ENCODE measurements around the gene SYCP2. TPM values are rescaled to one million over a fixed set of nuclear protein-coding genes. Genes with fewer than 3 reads are reported as not detected.
"Not testable (repeated sequence)": the region's sequence is repeated elsewhere in the genome, so short reads cannot be mapped to it uniquely, and the experiment has no call there.

The SYCP2 gene
- total RNA-seq, 2 donors from 2014 or later: 5.0 to 11.9 TPM

- H3K27ac Mint-ChIP-seq: no peak overlapping the region
- ATAC-seq (replicated peaks in 1 of 2) (no peak), DNase-seq (no peak)
- no peak overlapping the region for H3K4me3 Mint-ChIP-seq
- no peaks in the 10 kb centered on the region for H3K4me1 Mint-ChIP-seq (ENCODE audit: low read depth)
- no peaks in the 10 kb centered on the region for H3K36me3 Mint-ChIP-seq (ENCODE audit: insufficient read depth in 2 of 2)
- H3K9me3 Mint-ChIP-seq: no peaks in the 10 kb centered on the region
- H3K27me3 Mint-ChIP-seq (ENCODE audit: low read depth): no peaks in the 10 kb centered on the region
Measured at GRCh38 chr20:59864726-59865125, 68.7 kb downstream of the SYCP2 start.

GRCh38 chr20:59863058-59863457, 70.4 kb downstream of the SYCP2 start:
- no peaks in the 10 kb centered on the region for H3K4me1 Mint-ChIP-seq (ENCODE audit: low read depth)
- H3K36me3 Mint-ChIP-seq (ENCODE audit: insufficient read depth in 2 of 2): no peaks in the 10 kb centered on the region

DNA sequence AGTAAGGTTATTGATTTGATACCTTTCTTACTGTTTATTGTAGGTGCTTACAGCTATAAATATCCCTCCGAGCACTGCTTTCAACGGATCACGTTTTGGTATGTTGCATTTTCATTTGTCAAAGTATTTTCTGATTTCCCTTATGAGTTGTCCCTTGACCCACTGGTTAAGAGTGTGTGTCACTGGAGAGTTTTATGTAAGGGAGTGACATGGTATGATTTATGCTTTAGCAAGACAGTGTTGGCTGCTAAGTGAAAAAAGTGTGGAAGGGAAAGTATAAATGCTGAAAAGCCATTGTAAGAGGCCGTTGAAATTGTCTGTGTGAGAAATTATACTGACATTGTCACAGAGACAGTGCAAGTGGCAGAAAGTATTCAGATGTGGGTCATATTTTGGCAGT, 72.0 kb downstream of the SYCP2 start:
- Mint-ChIP-seq H3K9me3 (no peaks in the 10 kb centered on the region), H3K4me1 (ENCODE audit: low read depth) (no peaks in the 10 kb centered on the region), H3K27ac (no peak overlapping the region), H3K27me3 (ENCODE audit: low read depth) (no peaks in the 10 kb centered on the region), H3K4me3 (no peak overlapping the region), H3K36me3 (ENCODE audit: insufficient read depth in 2 of 2) (no peaks in the 10 kb centered on the region)
- no peak for ATAC-seq (replicated peaks in 1 of 2)
- DNase-seq: no peak

More at GRCh38 chr20:59863058-59863457, 70.4 kb downstream of the SYCP2 start:
- no peak for DNase-seq
- no peaks in the 10 kb centered on the region for H3K27me3 Mint-ChIP-seq (ENCODE audit: low read depth)
- no peak for ATAC-seq (replicated peaks in 1 of 2)
- no peak overlapping the region for H3K4me3 Mint-ChIP-seq
- no peaks in the 10 kb centered on the region for H3K9me3 Mint-ChIP-seq
- no peak overlapping the region for H3K27ac Mint-ChIP-seq

GRCh38 chr20:59858425-59858824, 75.0 kb downstream of the SYCP2 start:
- Mint-ChIP-seq H3K4me3 (no peak overlapping the region), H3K36me3 (ENCODE audit: insufficient read depth in 2 of 2) (no peaks in the 10 kb centered on the region), H3K27ac (no peak overlapping the region), H3K9me3 (peaks cover 0 to 1% of the 10 kb centered on the region in 2 donors), H3K4me1 (ENCODE audit: low read depth) (no peaks in the 10 kb centered on the region), H3K27me3 (ENCODE audit: low read depth) (no peaks in the 10 kb centered on the region)
- no peak for ATAC-seq (replicated peaks in 1 of 2)
- DNase-seq: no peak

GRCh38 chr20:59857966-59858365, 75.5 kb downstream of the SYCP2 start:
- no peak for ATAC-seq (replicated peaks in 1 of 2)
- Mint-ChIP-seq H3K9me3 (peaks cover 0 to 1% of the 10 kb centered on the region in 2 donors), H3K4me3 (no peak overlapping the region), H3K27me3 (ENCODE audit: low read depth) (no peaks in the 10 kb centered on the region), H3K36me3 (ENCODE audit: insufficient read depth in 2 of 2) (no peaks in the 10 kb centered on the region), H3K4me1 (ENCODE audit: low read depth) (no peaks in the 10 kb centered on the region), H3K27ac (no peak overlapping the region)
- DNase-seq: no peak

DNA sequence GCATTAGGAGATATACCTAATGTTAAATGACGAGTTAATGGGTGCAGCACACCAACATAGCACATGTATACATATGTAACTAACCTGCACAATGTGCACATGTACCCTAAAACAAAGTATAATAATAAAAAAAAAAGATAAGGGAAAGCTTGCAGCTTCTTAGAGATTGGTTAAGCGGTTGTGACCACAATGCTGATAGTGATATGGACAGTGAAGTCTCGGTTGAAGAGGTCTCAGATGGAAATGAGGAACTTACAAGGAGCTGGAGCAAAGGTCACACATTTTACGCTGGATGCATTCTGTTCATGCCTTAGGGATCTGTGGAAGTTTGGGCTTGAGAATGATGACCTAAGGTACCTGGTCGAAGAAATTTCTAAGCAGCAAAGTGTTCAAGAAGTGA, 76.5 kb downstream of the SYCP2 start:
- H3K9me3 Mint-ChIP-seq; H3K4me3 Mint-ChIP-seq; H3K36me3 Mint-ChIP-seq (ENCODE audit: insufficient read depth in 2 of 2); H3K27ac Mint-ChIP-seq; ATAC-seq (replicated peaks in 1 of 2); H3K27me3 Mint-ChIP-seq (ENCODE audit: low read depth); H3K4me1 Mint-ChIP-seq (ENCODE audit: low read depth); DNase-seq: not testable (repeated sequence)

GRCh38 chr20:59856526-59856925, 76.9 kb downstream of the SYCP2 start:
- not testable (repeated sequence) for H3K27me3 Mint-ChIP-seq (ENCODE audit: low read depth); ATAC-seq (replicated peaks in 1 of 2); DNase-seq; H3K4me3 Mint-ChIP-seq; H3K27ac Mint-ChIP-seq; H3K36me3 Mint-ChIP-seq (ENCODE audit: insufficient read depth in 2 of 2); H3K4me1 Mint-ChIP-seq (ENCODE audit: low read depth); H3K9me3 Mint-ChIP-seq

GRCh38 chr20:59850018-59850641, 83.3 kb downstream of the SYCP2 start:
- ATAC-seq (replicated peaks in 1 of 2): no peak
- DNase-seq: no peak
- no peaks in the 10 kb centered on the region for H3K4me1 Mint-ChIP-seq (ENCODE audit: low read depth)
- no peaks in the 10 kb centered on the region for H3K27me3 Mint-ChIP-seq (ENCODE audit: low read depth)
- H3K27ac Mint-ChIP-seq: no peak overlapping the region
- no peaks in the 10 kb centered on the region for H3K9me3 Mint-ChIP-seq
- no peak overlapping the region for H3K4me3 Mint-ChIP-seq
- H3K36me3 Mint-ChIP-seq (ENCODE audit: insufficient read depth in 2 of 2): no peaks in the 10 kb centered on the region

DNA sequence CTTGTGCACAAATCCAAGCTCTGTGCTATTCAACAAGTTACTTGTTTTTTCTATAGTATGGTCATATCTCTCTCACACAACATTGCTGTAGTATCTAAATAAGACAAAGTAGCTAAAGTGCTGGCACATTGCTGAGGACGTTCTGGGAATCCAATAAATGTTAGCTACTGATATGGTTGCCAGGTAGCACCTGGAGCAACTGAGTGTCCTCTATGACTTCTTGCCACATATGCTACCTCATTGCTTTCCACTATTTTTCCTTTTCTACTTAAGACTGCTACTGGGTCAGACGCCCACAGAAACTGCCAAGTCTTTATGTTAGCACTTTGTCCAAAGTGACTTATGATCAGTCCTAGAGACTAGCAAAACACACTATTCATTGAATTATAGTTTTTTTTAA, 85.3 kb downstream of the SYCP2 start:
- ATAC-seq (replicated peaks in 1 of 2) (no peak), DNase-seq (no peak)
- H3K4me3 Mint-ChIP-seq: no peak overlapping the region
- H3K9me3 Mint-ChIP-seq: no peaks in the 10 kb centered on the region
- H3K4me1 Mint-ChIP-seq (ENCODE audit: low read depth): no peaks in the 10 kb centered on the region
- no peaks in the 10 kb centered on the region for H3K27me3 Mint-ChIP-seq (ENCODE audit: low read depth)
- no peak overlapping the region for H3K27ac Mint-ChIP-seq
- H3K36me3 Mint-ChIP-seq (ENCODE audit: insufficient read depth in 2 of 2): no peaks in the 10 kb centered on the region

DNA sequence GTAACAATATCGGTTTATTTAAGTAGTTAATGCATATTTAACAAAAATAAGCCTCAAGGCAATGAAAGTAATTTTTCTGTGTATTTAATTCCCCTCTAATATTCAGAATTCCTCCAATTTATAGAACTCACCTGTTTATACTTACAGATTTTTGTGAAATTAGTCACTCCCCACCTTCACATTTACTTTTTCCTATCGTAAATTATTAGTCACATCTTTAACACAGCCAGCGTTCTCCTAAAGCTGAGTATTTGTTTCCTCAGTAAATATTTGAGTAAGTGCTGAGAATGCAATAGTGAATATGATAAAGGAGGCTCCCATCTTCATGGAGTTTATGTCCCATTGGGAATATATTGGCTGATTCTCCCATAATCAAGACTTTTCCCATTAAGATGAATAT, 88.0 kb downstream of the SYCP2 start:
- DNase-seq (no peak), ATAC-seq (replicated peaks in 1 of 2) (no peak)
- no peaks in the 10 kb centered on the region for H3K27me3 Mint-ChIP-seq (ENCODE audit: low read depth)
- no peaks in the 10 kb centered on the region for H3K4me1 Mint-ChIP-seq (ENCODE audit: low read depth)
- H3K9me3 Mint-ChIP-seq: no peaks in the 10 kb centered on the region
- H3K27ac Mint-ChIP-seq: no peak overlapping the region
- H3K36me3 Mint-ChIP-seq (ENCODE audit: insufficient read depth in 2 of 2): no peaks in the 10 kb centered on the region
- H3K4me3 Mint-ChIP-seq: no peak overlapping the region

DNA sequence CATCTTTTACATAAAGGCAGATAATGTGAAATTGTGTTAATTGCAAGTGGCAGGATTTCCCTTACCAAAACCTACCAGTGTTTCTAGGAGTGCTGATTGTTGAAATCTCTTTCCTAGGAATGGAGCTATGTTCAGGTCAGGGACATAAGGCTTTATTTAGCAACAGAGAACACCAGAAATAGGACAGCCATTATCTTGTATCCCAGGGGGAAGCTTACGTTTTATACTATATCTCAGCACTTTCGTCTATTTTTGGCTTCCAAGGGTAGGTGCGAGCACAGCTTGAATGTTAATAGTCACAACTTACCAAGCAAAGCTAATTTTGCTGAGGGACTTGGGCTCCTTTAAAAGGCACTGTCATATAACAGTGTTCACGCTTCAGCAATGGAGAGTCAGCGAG, 94.0 kb downstream of the SYCP2 start:
- Mint-ChIP-seq H3K27me3 (ENCODE audit: low read depth) (peaks cover 32% of the 10 kb centered on the region), H3K36me3 (ENCODE audit: insufficient read depth in 2 of 2) (no peaks in the 10 kb centered on the region), H3K4me1 (ENCODE audit: low read depth) (no peaks in the 10 kb centered on the region), H3K9me3 (no peaks in the 10 kb centered on the region), H3K4me3 (no peak overlapping the region), H3K27ac (no peak overlapping the region)
- ATAC-seq (replicated peaks in 1 of 2) (no peak), DNase-seq (no peak)

DNA sequence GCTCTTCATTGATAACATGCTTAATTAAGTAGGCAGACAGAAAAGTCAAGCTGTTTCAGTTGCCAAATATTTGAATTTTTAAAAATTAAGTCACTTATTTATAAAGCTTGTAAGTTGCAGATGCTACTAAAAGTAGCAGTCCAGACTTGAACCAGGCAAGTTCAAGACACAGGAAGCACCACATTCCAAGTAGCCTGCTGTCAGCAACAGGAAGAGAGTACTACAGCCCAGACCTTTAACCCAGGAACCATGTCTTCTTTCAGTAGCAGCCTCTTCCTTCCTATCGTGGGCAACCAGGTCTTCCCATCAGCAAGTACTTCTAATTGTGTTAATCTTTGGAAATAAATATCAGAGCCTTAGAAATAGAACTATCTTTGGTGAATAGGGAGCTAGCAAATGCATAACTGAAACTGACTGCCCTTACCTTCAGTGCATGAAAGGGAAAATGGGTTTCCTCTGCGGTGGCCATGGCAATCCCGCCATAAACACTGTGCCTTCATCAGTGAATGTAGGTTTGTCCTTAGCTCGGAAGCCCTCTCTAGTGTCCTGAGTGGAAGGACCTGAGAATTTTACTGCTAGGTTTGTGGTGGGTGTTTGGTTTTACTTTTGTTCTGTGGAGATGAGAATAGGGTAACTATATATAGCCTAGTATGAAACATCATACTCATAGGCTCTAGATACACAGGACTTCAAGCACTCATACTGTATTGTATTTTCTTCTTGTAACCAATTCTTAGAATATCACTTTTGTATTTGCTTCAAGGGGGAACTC, 95.6 kb downstream of the SYCP2 start:
- H3K9me3 Mint-ChIP-seq: no peaks in the 10 kb centered on the region
- H3K4me1 Mint-ChIP-seq (ENCODE audit: low read depth): no peaks in the 10 kb centered on the region
- no peak overlapping the region for H3K27ac Mint-ChIP-seq
- DNase-seq (no peak), ATAC-seq (replicated peaks in 1 of 2) (no peak)
- peaks cover 36% of the 10 kb centered on the region for H3K27me3 Mint-ChIP-seq (ENCODE audit: low read depth)
- H3K36me3 Mint-ChIP-seq (ENCODE audit: insufficient read depth in 2 of 2): no peaks in the 10 kb centered on the region
- no peak overlapping the region for H3K4me3 Mint-ChIP-seq

GRCh38 chr20:59836767-59837166, 96.7 kb downstream of the SYCP2 start:
- Mint-ChIP-seq H3K27me3 (ENCODE audit: low read depth) (peaks cover 36% of the 10 kb centered on the region), H3K4me3 (no peak overlapping the region), H3K27ac (no peak overlapping the region), H3K9me3 (no peaks in the 10 kb centered on the region), H3K4me1 (ENCODE audit: low read depth) (no peaks in the 10 kb centered on the region), H3K36me3 (ENCODE audit: insufficient read depth in 2 of 2) (no peaks in the 10 kb centered on the region)
- ATAC-seq (replicated peaks in 1 of 2): no peak
- DNase-seq: no peak

Data from activated T-cell treated with anti-CD3 and anti-CD28 coated beads, Interleukin-2, amount 50 U/mL, for 72 hours (primary cell).